ENCODE results near the gene DHX9.

DHX9 gene

GRCh38 chr1:182867861-182868260 is 28.7 kb downstream of the DHX9 start:
- no peak overlapping the region for H3K4me3 ChIP-seq (ENCODE audit: low read depth, low read length)
- no peak for TF ChIP-seq CTCF (IDR thresholded peaks at IDR 0.05; ENCODE audit: borderline replicate concordance, insufficient read depth, low read depth, low read length)

- H3K4me3 ChIP-seq (ENCODE audit: low read depth, low read length), result no peak overlapping the region
- no peak for TF ChIP-seq CTCF (IDR thresholded peaks at IDR 0.05; ENCODE audit: borderline replicate concordance, insufficient read depth, low read depth, low read length)
Observed at GRCh38 chr1:182869241-182869666, 30.1 kb downstream of the DHX9 start.

GRCh38 chr1:182872881-182873280 is 33.7 kb downstream of the DHX9 start:
- no peak for TF ChIP-seq CTCF (IDR thresholded peaks at IDR 0.05; ENCODE audit: borderline replicate concordance, insufficient read depth, low read depth, low read length)
- no peak overlapping the region for H3K4me3 ChIP-seq (ENCODE audit: low read depth, low read length)

DNA sequence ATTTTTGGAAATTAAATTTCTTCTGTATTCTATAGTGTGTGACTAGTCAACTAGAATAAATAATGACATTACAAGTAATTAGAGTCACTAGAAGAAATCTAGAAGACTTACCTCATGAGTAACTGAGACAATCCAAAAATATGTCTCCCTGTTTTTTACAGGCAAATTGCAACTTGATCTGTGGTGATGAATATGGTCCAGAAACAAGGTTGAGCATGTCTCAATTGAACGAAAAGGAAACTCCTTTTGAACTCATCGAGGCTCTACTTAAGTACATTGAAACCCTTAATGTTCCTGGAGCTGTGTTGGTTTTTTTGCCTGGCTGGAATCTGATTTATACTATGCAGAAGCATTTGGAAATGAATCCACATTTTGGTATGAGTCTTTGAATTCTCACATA is 36.7 kb downstream of the DHX9 start:
- H3K4me3 ChIP-seq (ENCODE audit: low read depth, low read length), result no peak overlapping the region
- no peak for TF ChIP-seq CTCF (IDR thresholded peaks at IDR 0.05; ENCODE audit: borderline replicate concordance, insufficient read depth, low read depth, low read length)

- TF ChIP-seq CTCF (IDR thresholded peaks at IDR 0.05; ENCODE audit: borderline replicate concordance, insufficient read depth, low read depth, low read length), result no peak
- H3K4me3 ChIP-seq (ENCODE audit: low read depth, low read length), result no peak overlapping the region
Observed at GRCh38 chr1:182877331-182877730, 38.2 kb downstream of the DHX9 start.

GRCh38 chr1:182877842-182878241 is 38.7 kb downstream of the DHX9 start:
- no peak for TF ChIP-seq CTCF (IDR thresholded peaks at IDR 0.05; ENCODE audit: borderline replicate concordance, insufficient read depth, low read depth, low read length)

GRCh38 chr1:182884872-182885271 is 45.7 kb downstream of the DHX9 start:
- no peak for TF ChIP-seq CTCF (IDR thresholded peaks at IDR 0.05; ENCODE audit: borderline replicate concordance, insufficient read depth, low read depth, low read length)
- H3K4me3 ChIP-seq (ENCODE audit: low read depth, low read length), result no peak overlapping the region

More at GRCh38 chr1:182877842-182878241, 38.7 kb downstream of the DHX9 start:
- no peak overlapping the region for H3K4me3 ChIP-seq (ENCODE audit: low read depth, low read length)

Data from GM12875 (cell line).